MM.1S (cell line): ENCODE results near the gene WNT8B.
A peak's percentile ranks its signal among the peaks of the same experiment; 100 is the strongest.

Experiments used
- EZH2 ChIP-seq: fragments of 300-600 bp; sonication (generic); optimal IDR thresholded peaks from 2 replicates; pipeline ENCODE3; 2017; ENCODE audit warnings: low read depth, mild to moderate bottlenecking, antibody characterized with exemption, low read length, mixed read lengths
- TF ChIP-seq, protein P1 (sequence below): fragments of 300-600 bp; sonication (generic); IDR thresholded peaks from 2 replicates; pipeline ENCODE4 v1.5.1; 2016; ENCODE audit warnings: antibody characterized with exemption, low read length, mixed read lengths

DNA sequence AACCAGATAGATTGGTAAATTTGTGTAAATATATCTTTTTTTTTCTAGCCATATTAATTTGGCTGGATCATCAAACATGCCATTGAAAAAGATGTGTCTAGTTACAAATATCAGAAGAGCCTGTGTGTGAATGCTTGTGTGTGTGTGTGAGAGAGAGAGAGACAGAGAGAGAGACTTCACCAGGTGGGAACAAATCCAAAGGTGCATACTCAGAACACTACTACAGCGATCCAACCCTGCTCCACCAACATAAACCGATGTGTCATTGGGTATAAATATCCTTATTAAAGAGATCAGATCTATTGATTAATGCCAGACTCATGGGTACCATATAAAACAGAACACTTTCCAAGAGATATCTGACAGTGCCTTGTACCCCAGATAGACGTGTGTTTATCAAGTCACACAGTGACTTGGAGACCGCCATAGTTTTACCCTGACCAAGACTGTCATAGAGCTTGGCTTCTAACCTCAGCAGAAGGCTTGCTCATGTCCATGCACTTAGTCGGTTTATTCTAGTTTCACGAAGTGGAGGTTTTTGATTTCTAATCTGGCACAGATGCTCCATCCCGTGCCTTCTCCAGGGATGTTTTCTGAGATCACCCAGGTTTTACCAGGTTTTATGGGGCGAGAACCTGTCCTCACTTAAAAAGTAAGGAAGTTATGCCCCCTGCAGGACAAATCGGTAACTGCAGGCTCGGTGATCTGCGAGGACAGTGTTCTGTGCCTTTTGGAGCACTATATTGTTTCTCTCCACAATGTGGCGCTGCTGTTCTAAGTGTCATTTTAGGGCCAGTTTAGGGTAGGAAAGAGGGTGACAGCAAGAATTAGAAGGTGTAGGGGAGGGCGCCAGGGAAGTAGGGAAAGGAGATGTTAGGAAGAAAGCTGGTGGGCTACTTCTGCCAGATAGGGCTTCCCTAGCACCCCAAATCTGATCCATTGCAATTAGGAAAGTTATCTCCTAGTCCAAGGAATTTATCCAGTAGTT, 29.3 kb upstream of the WNT8B start:
- TF ChIP-seq EZH2 = no peak
- TF ChIP-seq, protein P1, sequence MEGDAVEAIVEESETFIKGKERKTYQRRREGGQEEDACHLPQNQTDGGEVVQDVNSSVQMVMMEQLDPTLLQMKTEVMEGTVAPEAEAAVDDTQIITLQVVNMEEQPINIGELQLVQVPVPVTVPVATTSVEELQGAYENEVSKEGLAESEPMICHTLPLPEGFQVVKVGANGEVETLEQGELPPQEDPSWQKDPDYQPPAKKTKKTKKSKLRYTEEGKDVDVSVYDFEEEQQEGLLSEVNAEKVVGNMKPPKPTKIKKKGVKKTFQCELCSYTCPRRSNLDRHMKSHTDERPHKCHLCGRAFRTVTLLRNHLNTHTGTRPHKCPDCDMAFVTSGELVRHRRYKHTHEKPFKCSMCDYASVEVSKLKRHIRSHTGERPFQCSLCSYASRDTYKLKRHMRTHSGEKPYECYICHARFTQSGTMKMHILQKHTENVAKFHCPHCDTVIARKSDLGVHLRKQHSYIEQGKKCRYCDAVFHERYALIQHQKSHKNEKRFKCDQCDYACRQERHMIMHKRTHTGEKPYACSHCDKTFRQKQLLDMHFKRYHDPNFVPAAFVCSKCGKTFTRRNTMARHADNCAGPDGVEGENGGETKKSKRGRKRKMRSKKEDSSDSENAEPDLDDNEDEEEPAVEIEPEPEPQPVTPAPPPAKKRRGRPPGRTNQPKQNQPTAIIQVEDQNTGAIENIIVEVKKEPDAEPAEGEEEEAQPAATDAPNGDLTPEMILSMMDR = peak; percentile 100
